Motor neuron (in vitro differentiated cells): ENCODE results near the gene KCNJ15. TPM values are rescaled to one million over a fixed set of nuclear protein-coding genes. Genes with fewer than 3 reads are reported as not detected.
A peak's percentile ranks its signal among the peaks of the same experiment; 100 is the strongest.

Experiments used
- ATAC-seq, 8 experiments: fragments of 200-7000 bp; cut with Tn5 transposase; replicated peaks in 6 of 8; 2 replicates each; pipeline ENCODE4 v1.8.0; 2021; ENCODE audit warnings: mild to moderate bottlenecking in 8 of 8, moderate library complexity in 8 of 8
- H3K27ac ChIP-seq, 2 donors: fragments of 250-450 bp; sonication (Bioruptor Pico); 2 replicates each; pipeline ENCODE4 v1.9.0; 2021; ENCODE audit warnings: antibody characterized with exemption in 2 of 2, mild to moderate bottlenecking in 2 of 2, moderate library complexity in 1 of 2
- H3K4me1 ChIP-seq, 2 donors: fragments of 250-450 bp; sonication (Bioruptor Pico); replicated peaks in 1 of 2; 2 replicates each; pipeline ENCODE4 v1.6.1; 2021; ENCODE audit warnings: antibody characterized with exemption in 2 of 2, mild to moderate bottlenecking in 2 of 2, moderate library complexity in 1 of 2
- H3K4me3 ChIP-seq, 5 donors: fragments of 250-450 bp; sonication (Bioruptor Pico); 2 replicates each; pipeline ENCODE4 v1.9.0; 2021; ENCODE audit warnings: antibody characterized with exemption in 5 of 5, mild to moderate bottlenecking in 5 of 5, moderate library complexity in 4 of 5
- WGBS, 10 experiments: fragments of 450-650 bp; shearing (Covaris generic); methylation state at CpG; one replicate each; pipeline ENCODE4 v1.0.0; 2022; 5-methylcytosine and 5-hydroxymethylcytosine counted together
- in situ Hi-C, 9 experiments: fragments of 400-800 bp; cut with MboI; loops; one replicate each; pipeline ENCODE4 v1.15.0; 2021; ENCODE audit warnings: low sequenced_read_pairs in 9 of 9, low pct_unique_long_range_greater_than_20kb in 2 of 9; ENCODE audit not compliant: unreplicated experiment in 9 of 9
- total RNA-seq, 8 experiments: library from RNA; unstranded; fragments of 300-600 nt; gene quantifications; 2 replicates each; pipeline versions ENCODE4 v1.2.3 to v1.2.4, GENCODE V29; 2022

KCNJ15 gene
- total RNA-seq, 8 experiments from 2014 or later, result 0.14 to 1.6 (median 0.34) TPM; not detected in 2

- 77 to 100% (median 91%) methylated on average over 1 to 6 of the region's 6 CpGs for WGBS, 10 experiments
- Histone ChIP-seq H3K4me3 (no peak overlapping the region), H3K27ac (no peak overlapping the region), H3K4me1 (peaks cover 0 to 4% of the 10 kb centered on the region in 2 donors)
- in situ Hi-C loops, result no loop called here
- no peak for ATAC-seq
These were observed 55.0 kb downstream of the KCNJ15 start for GRCh38 chr21:38311765-38312164.

DNA sequence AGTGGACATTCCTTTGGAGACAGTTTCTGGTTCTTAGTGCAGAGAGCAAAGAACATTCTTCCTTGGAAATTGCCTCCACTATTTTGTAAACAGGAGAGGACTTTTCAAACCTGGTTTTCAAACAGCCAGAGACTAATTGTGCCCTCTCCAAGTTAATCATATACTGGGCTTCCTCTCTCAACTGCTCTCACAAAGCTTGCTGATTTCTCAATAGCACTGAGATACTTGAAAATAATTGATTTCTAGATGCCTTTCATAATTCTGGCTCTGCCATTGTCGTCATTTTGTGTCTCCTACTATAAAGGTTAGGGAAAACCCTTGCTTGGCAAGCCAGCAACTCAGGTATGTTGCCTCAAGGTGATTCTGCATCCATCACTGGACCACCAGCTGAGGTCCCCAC is 56.0 kb downstream of the KCNJ15 start:
- WGBS, 10 experiments, result 67 to 86% (median 80%) methylated on average over 1 of the region's 1 CpG; no CpG with 5 or more reads in 4 of the 10 experiments
- Histone ChIP-seq H3K4me3 (no peak overlapping the region), H3K27ac (no peak overlapping the region), H3K4me1 (peaks cover 0 to 4% of the 10 kb centered on the region in 2 donors)
- no peak for ATAC-seq
- in situ Hi-C loops, result no loop called here

DNA sequence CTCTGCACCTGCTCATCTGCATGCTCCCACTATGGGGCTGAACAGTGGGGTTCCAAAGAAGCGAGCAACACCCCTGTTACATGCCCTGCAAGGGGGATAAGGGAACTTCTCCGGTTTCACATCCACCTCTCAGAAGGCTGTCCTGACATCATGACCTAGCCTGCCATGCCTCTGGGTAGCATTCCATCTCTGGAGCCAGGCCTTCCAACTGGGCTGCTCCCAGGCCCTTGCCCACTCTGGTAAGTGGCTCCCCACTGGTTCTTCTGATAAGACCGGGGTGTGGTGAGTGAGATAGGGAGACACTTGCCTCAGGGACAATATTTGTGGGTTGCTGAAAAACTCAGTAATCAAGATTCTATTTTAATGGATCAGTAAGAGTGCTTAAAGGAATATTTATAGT is 57.8 kb downstream of the KCNJ15 start:
- in situ Hi-C loops, result no loop called here
- H3K4me3 ChIP-seq, result no peak overlapping the region
- 14 to 100% (median 86%) methylated on average over 1 to 3 of the region's 3 CpGs; no CpG with 5 or more reads in 4 of the 10 experiments for WGBS, 10 experiments

DNA sequence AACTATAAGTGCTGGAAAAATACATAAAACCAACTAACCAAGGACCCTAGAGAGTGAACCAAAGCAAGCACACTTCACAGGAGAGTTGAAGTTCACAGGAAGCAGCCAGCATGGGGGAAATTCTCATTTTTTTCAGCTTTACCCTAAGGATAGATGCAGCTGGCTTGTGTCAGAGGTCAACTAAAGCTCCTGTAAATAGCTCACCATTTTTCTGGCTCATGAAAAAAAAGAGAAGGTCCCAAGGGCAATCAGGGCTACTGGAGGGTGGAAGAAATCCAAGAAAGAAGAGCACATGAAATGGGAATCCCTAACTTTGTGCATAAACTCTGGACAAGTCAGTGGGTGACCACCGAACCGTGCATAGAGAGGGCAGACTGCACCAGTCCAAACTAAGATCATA is 58.3 kb downstream of the KCNJ15 start:
- Histone ChIP-seq H3K27ac (no peak overlapping the region), H3K4me3 (no peak overlapping the region), H3K4me1 (no peaks in the 10 kb centered on the region)
- in situ Hi-C loops, result no loop called here
- WGBS, 10 experiments, result 83 to 100% (median 97%) methylated on average over 2 of the region's 2 CpGs; no CpG with 5 or more reads in 4 of the 10 experiments
- no peak for ATAC-seq

More for the DNA sequence above, 57.8 kb downstream of the KCNJ15 start:
- no peak for ATAC-seq
- no peak overlapping the region for H3K27ac ChIP-seq
- H3K4me1 ChIP-seq, result no peaks in the 10 kb centered on the region

- WGBS, 10 experiments, result 0 to 100% (median 70%) methylated on average over 1 to 4 of the region's 7 CpGs; no CpG with 5 or more reads in 3 of the 10 experiments
- in situ Hi-C loops, result no loop called here
- H3K4me3 ChIP-seq, result no peak overlapping the region
- peak in 3 of 8 experiments; percentile 1 to 48 (median 25) for ATAC-seq
- H3K27ac ChIP-seq, result no peak overlapping the region
- no peaks in the 10 kb centered on the region for H3K4me1 ChIP-seq
These were observed 63.0 kb downstream of the KCNJ15 start for GRCh38 chr21:38319781-38320180.

DNA sequence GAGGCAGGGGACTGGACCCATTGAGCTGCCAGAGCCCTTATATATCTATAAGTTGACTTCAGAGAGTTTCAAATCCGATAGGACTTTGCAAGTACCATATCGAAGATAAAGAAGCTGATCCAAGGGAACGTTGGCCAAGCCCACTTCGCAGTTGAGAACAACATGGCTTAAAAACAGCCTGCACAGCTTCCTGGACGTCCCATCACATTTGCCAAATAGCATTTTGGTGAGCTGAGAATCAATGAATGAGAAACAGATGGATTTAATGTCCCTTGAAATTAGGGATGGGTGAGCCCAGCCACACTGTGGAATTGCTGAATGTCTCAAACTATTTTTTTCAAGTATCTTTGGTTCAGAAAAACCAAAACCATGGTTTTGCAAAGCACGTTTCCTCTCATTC is 64.8 kb downstream of the KCNJ15 start:
- no peak for ATAC-seq
- no peak overlapping the region for H3K4me3 ChIP-seq
- 16 to 93% (median 72%) methylated on average over 3 to 6 of the region's 6 CpGs; no CpG with 5 or more reads in 1 of the 10 experiments for WGBS, 10 experiments
- H3K4me1 ChIP-seq, result no peaks in the 10 kb centered on the region
- in situ Hi-C loops, result no loop called here
- no peak overlapping the region for H3K27ac ChIP-seq

- in situ Hi-C loops, result no loop called here
These were observed 65.6 kb downstream of the KCNJ15 start for GRCh38 chr21:38322311-38322950.

GRCh38 chr21:38323721-38324531 is 67.1 kb downstream of the KCNJ15 start:
- Histone ChIP-seq H3K27ac (no peak overlapping the region), H3K4me1 (no peaks in the 10 kb centered on the region), H3K4me3 (no peak overlapping the region)
- in situ Hi-C loops, result no loop called here
- ATAC-seq, result peak in 7 of 8 experiments; percentile 29 to 90 (median 79)
- 0 to 100% (median 22%) methylated on average over 1 to 4 of the region's 5 CpGs; no CpG with 5 or more reads in 2 of the 10 experiments for WGBS, 10 experiments

More at GRCh38 chr21:38322311-38322950, 65.6 kb downstream of the KCNJ15 start:
- WGBS, 10 experiments, result 42 to 100% (median 86%) methylated on average over 1 to 6 of the region's 8 CpGs; no CpG with 5 or more reads in 3 of the 10 experiments
- no peak overlapping the region for H3K4me3 ChIP-seq
- ATAC-seq, result peak in 3 of 8 experiments; percentile 1 to 66 (median 3)
- H3K4me1 ChIP-seq, result no peaks in the 10 kb centered on the region
- no peak overlapping the region for H3K27ac ChIP-seq

- in situ Hi-C loops, result loop anchor here in 1 of 9 experiments (25.0 kb wide), 1 partner anchor 88 kb away; no protein-coding TSS in a partner anchor
- no peak for ATAC-seq
- Histone ChIP-seq H3K4me1 (no peaks in the 10 kb centered on the region), H3K27ac (no peak overlapping the region), H3K4me3 (no peak overlapping the region)
- 70 to 94% (median 82%) methylated on average over 1 to 2 of the region's 2 CpGs; no CpG with 5 or more reads in 6 of the 10 experiments for WGBS, 10 experiments
These were observed 68.4 kb downstream of the KCNJ15 start for GRCh38 chr21:38325216-38325615.

- peak in 3 of 8 experiments; percentile 2 to 36 (median 8) for ATAC-seq
- 0 to 100% (median 65%) methylated on average over 1 to 8 of the region's 8 CpGs for WGBS, 10 experiments
These were observed 69.1 kb downstream of the KCNJ15 start for GRCh38 chr21:38325731-38326420.

GRCh38 chr21:38326429-38326828 is 69.6 kb downstream of the KCNJ15 start:
- in situ Hi-C loops, result loop anchor here in 1 of 9 experiments (25.0 kb wide), 1 partner anchor 89 kb away; no protein-coding TSS in a partner anchor
- ATAC-seq, result no peak

More at GRCh38 chr21:38325731-38326420, 69.1 kb downstream of the KCNJ15 start:
- Histone ChIP-seq H3K4me1 (no peaks in the 10 kb centered on the region), H3K27ac (no peak overlapping the region), H3K4me3 (no peak overlapping the region)
- in situ Hi-C loops, result loop anchor here in 1 of 9 experiments (25.0 kb wide), 1 partner anchor 89 kb away; no protein-coding TSS in a partner anchor

DNA sequence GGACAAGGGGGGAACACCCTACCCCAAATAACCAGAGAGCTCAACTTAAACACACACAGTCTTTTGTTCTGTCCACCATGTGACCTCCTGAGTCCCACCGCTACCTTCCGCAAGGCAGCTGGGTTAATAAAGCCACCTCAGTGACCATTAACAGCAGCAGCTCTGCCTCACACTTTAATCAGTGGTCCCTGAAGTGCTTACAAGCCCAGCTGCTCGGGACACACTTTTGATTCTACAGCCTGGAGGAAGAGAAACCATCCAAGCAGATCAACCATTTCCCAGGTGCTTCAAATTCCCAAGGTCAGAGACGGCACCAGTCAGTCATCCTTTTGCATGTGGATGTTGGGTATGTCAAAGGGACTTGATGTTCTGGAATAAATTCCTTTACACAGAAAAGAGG is 70.1 kb downstream of the KCNJ15 start:
- 20 to 100% (median 81%) methylated on average over 1 to 3 of the region's 4 CpGs; no CpG with 5 or more reads in 1 of the 10 experiments for WGBS, 10 experiments

More at GRCh38 chr21:38326429-38326828, 69.6 kb downstream of the KCNJ15 start:
- H3K4me1 ChIP-seq, result no peaks in the 10 kb centered on the region
- no peak overlapping the region for H3K4me3 ChIP-seq
- 88 to 96% (median 92%) methylated on average over 2 to 4 of the region's 4 CpGs; no CpG with 5 or more reads in 5 of the 10 experiments for WGBS, 10 experiments
- no peak overlapping the region for H3K27ac ChIP-seq

More for the DNA sequence above, 70.1 kb downstream of the KCNJ15 start:
- Histone ChIP-seq H3K4me3 (no peak overlapping the region), H3K4me1 (no peaks in the 10 kb centered on the region), H3K27ac (no peak overlapping the region)
- in situ Hi-C loops, result loop anchor here in 1 of 9 experiments (25.0 kb wide), 1 partner anchor 90 kb away; no protein-coding TSS in a partner anchor
- no peak for ATAC-seq
